ENCODE results near the gene ERC2. TPM values are rescaled to one million over a fixed set of nuclear protein-coding genes. Genes with fewer than 3 reads are reported as not detected.

The ERC2 gene
- total RNA-seq, 1 donor from 2014 or later, result 1.3 TPM

DNA sequence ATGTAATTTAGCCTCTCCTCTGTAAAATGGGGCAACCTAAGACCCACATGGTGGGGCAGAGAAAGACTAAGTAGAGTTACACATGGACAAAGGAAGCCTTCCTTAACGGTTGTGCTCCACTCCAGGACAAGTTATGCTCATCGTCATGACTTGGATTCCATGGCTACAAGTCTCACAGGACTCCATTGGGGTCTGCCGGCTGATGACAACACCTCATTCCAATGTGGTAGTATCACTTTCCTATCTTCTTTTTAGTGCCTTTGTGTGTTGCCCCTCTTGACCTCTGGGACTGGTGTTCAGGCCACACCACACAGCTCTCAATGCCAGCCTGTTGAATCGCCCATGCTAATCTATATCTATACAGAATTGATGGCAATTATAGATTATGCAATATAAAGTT, 799.9 kb downstream of the ERC2 start:
- no peak for DNase-seq (ENCODE audit: extremely low read depth, low read depth, low spot score)

DNA sequence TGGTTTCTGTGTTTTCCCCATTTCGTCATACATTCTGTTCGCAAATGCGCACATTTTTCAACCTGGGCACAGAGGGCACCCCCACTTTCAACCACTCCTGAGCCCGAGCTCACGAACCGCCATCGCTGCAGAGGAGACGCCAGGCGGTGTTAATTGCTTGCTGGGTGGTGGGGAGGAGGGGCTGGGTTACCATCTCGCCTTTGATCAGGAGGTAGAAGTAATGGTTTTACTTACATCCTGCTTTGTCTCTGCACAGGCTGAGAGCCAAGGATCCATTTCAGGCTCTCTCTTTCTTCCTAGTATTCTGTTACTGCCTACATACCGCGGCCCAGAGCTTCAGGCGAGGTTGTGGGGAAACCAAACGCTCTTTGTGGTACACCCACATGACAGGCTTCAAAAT, 803.9 kb downstream of the ERC2 start:
- no peak for DNase-seq (ENCODE audit: extremely low read depth, low read depth, low spot score)

DNA sequence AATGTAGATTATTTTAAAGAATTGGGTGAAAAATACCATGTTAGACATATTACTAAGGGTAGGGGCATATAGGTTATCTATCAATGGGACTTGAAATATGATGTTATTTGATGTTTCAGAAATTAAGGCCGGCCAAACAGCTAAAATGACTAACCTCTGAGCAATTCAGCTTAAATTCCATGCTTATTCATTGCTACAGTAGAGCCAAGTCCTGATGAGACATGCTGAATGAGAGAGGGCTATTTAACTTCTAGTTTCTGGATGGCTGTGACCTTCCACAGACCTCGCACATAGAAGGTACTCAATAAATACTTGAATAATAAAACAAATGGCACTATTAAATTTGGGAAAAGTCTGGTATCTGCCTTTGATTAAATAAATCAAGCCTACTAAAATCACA, 805.6 kb downstream of the ERC2 start:
- no peak for DNase-seq (ENCODE audit: extremely low read depth, low read depth, low spot score)

DNA sequence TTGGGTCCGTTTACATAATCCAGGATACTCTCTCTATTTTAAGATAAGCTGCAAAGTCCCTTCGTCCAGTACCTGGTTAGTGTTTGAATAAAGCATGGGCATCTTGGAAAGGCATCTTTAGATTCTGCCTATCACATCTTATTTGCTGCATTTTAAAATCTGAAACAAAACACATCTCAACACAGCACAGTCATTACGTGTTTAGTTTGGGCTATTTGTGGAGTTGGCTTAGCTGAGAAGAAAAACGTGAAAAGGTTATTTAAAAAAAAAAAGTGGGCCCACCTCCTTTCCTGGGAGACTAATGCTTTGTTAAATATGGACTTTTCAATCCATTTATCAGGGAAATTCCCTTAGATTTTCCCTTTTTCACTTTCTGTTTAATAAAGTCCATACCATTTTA, 806.7 kb downstream of the ERC2 start:
- no peak for DNase-seq (ENCODE audit: extremely low read depth, low read depth, low spot score)

DNA sequence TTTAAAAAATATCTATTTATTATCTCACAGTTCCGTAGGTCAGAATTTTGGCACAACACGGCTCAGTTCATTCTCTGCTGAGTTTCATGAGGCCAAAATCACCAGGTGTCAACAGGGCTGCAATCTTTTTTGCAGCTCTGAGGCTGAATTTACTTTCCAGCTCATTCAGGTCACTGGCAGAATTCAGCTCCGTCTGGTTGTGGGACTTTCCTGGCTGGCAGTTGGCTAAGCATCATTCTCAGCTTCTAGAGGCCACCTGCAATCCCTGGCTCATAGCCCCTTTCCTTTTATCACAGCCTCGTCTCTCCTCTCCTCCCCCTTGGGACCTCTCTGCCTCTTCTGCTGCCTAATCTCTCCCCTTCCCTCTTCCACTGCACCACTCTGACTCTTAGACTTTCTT, 807.1 kb downstream of the ERC2 start:
- DNase-seq (ENCODE audit: extremely low read depth, low read depth, low spot score), result no peak

DNA sequence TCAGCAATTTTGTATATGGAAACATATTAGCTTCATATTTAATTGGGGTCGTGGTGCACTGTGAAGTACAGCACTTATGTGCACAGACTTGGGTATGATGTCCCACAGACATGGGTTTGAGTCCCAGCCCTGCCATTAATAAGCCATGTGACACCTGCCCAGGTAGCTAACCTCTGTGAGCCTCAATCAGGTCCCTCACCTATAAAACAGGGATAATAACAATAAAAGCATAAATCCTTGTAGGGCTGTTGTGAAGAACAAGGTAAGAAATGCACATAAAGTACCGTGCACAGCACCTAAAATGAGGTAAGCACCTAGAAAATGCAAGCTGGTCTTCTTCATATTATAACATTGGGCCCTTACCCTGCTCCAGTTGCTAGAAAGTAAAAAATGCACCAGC, 807.6 kb downstream of the ERC2 start:
- DNase-seq (ENCODE audit: extremely low read depth, low read depth, low spot score), result no peak

DNA sequence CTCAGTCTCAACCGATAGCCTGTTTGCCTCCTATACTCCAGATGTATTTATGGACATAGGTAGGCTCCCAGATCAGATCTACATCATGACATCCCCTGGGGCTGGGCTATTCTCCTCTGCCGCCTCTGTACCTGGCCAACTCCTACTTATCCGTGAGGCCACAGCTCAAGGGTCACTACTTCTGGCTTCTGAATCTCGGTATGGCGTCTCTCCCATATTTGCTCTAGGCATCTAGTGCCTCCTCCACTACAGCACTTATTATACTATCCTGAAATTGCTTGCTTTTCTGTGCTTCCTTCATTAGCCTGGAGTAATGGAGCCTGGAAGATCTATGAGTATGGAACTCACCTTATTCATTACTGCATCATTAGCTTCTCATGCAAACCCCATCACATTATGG, 808.6 kb downstream of the ERC2 start:
- DNase-seq (ENCODE audit: extremely low read depth, low read depth, low spot score), result no peak

DNA sequence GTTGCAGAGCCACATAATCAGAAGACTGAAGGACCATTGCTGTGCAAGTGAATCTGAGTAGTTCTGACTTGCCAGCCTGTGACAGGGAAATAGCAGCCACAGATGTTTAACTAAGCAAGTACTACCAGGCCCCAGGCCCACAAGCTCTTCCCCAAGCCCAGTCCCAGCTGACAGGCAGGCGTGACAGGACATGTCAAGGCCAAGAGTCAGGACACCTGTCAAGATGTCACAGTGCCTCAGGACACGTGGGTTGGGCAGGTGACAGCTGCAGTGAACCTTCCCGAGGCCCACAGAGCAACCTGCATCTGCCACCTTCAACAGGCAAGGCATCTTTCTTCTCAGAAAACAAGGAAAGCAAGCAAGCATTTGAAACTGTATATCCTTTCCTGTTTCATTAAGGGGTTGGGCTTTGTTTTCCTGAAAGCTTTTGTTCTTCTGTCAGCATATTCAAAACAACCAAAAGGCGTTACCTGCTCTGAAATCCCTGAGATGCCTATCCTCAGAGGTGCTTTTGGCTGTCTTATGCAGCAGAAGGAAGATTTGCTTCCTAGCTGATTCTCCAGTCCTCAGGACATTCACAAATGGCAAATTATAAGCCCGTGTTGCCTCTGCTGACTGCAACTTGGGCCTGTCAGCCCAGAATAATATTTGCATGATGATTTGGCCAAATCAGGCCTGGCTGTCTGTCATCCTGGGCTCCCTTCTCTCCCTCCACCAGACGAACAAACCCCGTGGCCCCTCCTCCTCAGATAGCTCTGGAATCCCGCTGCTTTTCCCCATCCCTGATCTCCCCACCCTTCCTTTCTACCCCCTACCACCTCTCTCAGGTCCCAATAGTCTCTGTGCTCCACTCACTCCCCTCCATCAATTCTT, 809.3 kb downstream of the ERC2 start:
- no peak for DNase-seq (ENCODE audit: extremely low read depth, low read depth, low spot score)

DNA sequence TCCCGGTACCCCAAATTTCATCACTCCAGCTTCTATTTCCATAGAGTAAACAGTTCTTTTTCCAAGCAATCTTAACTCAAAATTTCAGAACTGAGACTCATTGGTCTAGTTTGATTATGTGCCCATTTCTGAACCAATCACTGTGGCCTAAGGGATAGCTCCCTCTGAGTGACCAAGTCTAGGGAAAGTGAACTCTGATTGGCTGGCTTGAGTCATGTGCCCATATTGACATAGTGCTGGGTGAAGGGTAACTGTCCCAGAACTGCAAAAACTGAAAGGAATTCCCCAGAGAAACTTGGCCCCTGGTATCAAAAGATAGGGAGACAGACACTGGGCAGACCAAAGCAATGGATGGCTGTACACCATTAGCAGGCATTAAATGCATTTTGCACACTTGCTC, 810.0 kb downstream of the ERC2 start:
- no peak for DNase-seq (ENCODE audit: extremely low read depth, low read depth, low spot score)

DNA sequence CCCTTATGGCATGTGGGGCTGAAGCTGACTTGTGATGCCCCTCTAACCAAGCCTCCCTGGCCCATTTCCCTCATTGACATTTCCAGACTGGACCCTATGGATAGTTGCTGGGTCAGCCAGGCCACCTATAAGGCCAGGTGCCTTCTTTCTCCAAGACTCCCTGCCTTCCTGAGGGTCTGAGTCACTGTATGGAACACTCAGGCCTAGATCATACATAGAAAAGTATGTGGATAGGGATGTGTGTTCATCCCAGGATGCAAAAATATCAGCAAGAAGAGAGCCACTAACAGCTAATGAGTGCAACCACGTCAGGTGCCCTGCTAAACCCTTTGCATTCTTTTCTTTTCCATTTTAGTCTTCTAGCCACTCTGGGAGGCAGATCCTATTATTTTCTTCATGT, 812.7 kb downstream of the ERC2 start:
- DNase-seq (ENCODE audit: extremely low read depth, low read depth, low spot score), result no peak

DNA sequence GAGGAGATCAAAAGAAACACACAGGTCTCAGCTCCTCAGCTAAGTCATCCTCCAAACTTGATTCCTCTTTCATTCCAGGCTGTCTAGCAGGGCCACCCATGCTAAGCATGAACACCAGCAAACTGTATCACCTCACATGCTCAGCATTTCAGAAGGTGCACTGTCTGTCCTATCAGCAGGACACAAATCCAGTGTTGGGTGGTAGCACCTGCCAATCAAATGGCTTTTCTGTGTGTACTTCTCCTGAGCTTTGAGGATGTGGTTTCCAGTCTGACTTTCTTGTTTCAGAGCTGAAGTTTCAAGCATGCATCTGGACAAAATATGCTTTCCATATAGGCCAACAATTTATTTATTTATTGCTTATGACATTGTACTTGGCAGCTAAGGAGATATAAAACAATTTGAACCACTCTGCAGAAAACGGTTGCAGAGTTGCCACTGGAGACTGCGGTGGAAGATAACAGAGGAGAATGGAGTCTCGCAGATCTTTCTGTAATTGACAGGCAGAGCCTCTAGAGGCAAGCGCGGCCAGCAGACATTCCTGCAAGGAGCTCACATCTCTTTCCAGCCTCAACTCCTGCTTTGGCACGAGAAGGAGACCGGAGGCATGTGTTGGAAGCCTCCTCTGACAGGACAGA, 814.0 kb downstream of the ERC2 start:
- no peak for DNase-seq (ENCODE audit: extremely low read depth, low read depth, low spot score)

DNA sequence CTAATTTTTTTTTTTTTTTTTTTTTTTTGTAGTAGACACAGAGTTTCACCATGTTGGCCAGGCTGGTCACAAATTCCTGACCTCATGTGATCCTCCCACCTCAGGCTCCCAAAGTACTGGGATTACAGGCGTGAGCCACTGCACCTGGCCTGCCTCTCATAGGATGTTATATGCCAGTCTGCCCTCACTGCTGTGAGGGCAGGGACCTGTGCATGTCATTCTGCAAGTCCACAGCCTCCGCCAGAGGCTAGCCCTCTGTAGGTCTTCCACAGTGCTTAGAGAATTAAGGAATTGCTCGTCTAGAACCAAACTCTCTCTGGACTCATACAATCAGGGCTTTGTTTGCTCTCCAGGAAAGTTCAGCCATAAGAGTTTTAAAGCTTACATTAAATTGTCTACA, 817.3 kb downstream of the ERC2 start:
- DNase-seq (ENCODE audit: extremely low read depth, low read depth, low spot score), result no peak

DNA sequence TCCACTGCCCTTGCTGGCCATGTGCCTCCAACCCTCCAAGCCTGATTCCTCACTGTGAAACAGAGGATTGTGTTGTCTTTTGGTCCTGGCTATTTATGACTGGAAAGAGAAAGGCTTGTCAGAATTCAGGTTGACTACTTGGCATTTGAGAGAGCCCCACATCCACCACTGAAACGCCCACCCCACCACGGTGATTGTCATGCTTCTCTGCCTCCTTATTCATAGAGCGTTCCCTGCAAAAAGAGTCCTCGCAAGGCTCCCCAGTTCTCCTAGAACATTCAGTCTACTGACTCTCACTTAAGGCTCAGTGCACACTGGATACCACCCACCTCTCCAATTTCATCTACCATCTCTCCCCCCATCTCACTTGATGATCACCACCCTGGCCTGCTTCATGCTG, 818.3 kb downstream of the ERC2 start:
- no peak for DNase-seq (ENCODE audit: extremely low read depth, low read depth, low spot score)

DNA sequence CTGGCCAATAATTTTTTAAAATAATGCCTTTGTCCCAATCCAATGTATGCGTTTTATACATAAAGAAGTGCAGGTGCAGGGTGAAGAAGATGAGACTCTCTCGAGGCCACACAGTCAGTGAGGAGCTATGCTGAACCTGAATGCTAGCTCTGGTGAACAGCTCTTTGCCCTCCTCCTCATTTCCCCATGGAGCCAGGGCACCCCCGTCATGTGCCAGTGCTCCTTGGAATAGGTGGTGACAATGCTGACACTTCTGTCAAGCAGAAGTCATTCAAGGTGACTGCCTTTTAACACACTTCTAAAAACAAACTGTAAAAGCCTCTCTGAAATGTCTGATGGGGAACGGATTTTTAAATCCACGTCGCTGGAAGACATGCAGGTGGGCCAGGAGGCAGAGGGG, 818.7 kb downstream of the ERC2 start:
- DNase-seq (ENCODE audit: extremely low read depth, low read depth, low spot score), result no peak

DNA sequence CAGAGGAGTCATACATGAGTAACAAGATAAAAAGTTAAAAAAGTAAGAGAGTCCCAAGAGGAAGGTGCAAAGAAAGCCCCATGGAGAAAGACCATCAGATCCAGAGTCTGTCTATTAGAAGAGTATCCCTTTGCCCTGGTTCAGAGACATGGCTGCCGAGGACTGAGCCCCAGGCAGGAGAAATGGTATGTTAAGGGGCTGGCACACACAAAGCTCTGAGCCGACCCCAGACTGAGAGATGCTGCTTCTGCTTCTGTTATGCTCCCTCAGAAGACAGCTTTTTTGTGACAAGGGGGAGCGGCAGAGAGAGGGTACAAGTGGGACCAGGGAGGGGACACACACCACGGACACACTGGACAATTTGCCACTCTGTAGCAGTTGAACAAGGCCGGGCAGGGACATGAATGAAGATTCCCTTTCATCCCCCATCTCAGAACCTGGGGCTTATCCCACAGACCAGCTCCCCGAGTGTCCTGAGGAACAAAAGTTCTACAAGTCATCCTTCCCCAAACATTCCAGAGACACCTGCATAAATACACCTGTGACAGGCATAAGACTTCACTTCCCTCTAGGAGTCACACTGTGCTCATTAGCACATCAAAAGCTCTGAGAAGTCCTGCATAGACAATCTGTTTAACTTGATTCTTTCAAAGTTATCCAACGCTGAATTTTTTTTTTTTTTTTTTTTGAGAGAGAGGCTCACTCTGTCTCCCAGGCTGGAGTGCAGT, 819.5 kb downstream of the ERC2 start:
- no peak for DNase-seq (ENCODE audit: extremely low read depth, low read depth, low spot score)

DNA sequence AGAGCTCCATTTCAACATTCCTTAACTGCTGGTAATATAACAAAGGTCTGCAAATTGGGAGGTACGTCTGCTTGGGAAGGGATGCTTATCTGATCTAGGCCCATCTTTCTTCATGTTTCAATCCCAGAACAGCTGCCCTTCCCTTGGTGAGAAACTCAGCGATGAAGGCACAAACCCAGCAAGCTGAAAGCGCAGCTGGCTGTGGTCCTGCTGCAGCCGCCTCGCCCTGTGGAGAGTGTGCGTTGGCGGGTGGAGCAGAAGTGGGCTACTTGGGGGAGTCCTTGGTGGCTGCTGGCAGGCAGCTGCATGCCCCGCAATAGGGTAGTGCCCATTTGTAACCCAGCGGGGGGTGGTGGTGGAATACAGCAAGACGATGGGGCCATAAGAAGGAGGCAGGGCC, 820.6 kb downstream of the ERC2 start:
- DNase-seq (ENCODE audit: extremely low read depth, low read depth, low spot score), result no peak

DNA sequence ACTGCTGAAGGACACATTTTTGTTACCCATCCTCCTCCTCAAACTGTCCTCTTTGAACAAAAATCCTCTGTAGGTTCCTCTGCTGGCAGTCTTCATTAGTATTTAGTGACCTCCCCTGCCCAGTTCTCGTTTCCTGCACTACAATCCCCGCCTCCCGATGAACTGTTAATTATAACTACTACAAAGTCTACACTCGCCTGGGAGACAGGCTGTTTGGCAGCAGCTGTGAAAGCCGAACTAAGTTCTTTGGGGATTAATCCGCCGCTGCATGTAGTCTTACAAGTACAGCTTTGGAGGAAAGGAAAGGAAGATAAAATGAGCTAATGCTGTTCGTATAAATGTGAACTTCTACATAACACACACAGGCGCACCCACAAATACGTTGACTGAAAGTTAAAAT, 821.2 kb downstream of the ERC2 start:
- no peak for DNase-seq (ENCODE audit: extremely low read depth, low read depth, low spot score)

DNA sequence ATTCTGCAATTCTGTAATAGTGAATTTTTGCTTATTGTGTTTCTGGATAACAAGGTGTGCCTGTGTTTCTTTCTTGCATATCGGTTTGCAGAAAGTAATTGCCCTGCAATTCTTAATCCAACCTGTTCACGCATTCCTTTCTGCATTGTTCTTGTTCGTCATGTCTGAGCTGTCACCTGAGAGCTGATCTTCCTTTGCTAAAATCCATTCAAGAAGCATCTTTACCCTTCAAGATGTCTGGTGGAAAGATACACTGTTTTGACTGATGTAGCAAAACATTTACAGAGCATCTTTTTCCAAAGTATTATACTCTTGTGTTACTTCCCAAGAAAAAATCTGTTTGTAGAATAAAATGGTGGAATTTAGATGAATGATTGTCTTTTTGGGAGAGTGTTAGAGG, 822.1 kb downstream of the ERC2 start:
- DNase-seq (ENCODE audit: extremely low read depth, low read depth, low spot score), result no peak

DNA sequence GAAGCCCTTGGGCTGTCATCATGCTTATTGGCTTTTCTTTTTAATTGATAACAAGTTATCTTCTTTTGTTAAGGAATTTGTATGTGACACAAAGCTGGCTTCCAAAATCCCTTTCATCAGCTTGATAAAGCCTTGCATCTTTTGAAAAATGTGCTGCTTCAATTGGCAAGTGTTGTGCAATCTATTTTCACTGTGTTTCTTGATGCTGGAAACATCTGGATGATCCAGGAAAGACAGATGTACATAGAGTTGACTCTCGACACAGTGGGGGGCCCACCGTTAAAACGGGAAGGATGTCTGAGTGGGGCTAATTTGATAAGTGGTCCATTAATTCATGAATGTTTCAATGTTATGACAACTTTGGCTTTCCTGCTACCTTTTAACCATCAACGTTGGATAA, 822.8 kb downstream of the ERC2 start:
- DNase-seq (ENCODE audit: extremely low read depth, low read depth, low spot score), result no peak

DNA sequence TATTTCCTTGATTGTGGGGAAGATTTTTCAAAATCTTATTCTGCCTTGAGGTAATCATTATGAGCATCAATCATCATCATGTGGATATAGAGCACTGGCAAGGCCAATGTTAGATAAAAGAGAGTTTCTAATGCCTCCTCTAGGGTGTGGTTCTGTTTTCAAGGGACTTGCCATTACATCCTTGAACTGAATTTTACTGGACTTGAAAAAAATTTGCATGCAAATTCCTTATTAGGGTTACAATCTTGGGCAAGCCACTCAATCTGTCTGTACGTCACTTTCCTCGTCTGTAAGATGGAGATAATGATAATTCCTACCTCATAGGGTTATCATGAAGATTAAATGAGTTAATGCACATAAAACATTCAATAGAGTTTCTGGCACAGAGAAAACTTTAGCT, 825.0 kb downstream of the ERC2 start:
- no peak for DNase-seq (ENCODE audit: extremely low read depth, low read depth, low spot score)

DNA sequence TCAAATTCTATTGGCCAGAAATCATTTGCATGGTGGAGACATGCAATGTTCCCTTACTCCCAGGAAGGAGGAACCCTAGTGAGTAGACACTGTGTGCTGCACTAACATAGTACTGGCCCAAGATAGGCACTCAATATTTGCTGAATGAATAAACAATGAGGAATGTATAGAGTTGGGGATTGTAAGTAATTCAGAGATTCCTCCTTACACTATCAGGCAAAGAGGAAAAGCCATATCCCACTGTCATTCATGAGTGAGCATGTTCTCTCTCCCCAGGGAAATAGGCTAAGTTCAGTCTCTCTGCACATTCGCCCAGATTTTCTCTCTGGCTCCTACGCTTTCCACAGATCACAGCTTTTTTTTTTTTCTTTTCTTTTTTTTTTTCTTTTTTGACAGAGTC, 826.3 kb downstream of the ERC2 start:
- no peak for DNase-seq (ENCODE audit: extremely low read depth, low read depth, low spot score)

Measured in glomerular endothelial cell (primary cell).